ENCODE measurements around the gene KIF26B. TPM values are rescaled to one million over a fixed set of nuclear protein-coding genes. Genes with fewer than 3 reads are reported as not detected.
"Not testable (repeated sequence)": the region's sequence is repeated elsewhere in the genome, so short reads cannot be mapped to it uniquely, and the experiment has no call there.

The KIF26B gene
- 1 to 10 TPM in 8 of 10 donors, under 1 TPM in 2; 0.80 to 3.8 (median 1.5) TPM for polyA plus RNA-seq (ENCODE audit: insufficient read length in 10 of 10)
- long read RNA-seq, donor 1: 0 reads
- long read RNA-seq, donor 2: 0 reads
- long read RNA-seq, donor 3: 0 reads
- long read RNA-seq, donor 4: 0 reads
- long read RNA-seq, donor 5: 0 reads
- long read RNA-seq, donor 6: 0 reads
- long read RNA-seq, donor 7: 0 reads
- long read RNA-seq, donor 8: 0 reads
- long read RNA-seq, donor 9: 0 reads

DNA sequence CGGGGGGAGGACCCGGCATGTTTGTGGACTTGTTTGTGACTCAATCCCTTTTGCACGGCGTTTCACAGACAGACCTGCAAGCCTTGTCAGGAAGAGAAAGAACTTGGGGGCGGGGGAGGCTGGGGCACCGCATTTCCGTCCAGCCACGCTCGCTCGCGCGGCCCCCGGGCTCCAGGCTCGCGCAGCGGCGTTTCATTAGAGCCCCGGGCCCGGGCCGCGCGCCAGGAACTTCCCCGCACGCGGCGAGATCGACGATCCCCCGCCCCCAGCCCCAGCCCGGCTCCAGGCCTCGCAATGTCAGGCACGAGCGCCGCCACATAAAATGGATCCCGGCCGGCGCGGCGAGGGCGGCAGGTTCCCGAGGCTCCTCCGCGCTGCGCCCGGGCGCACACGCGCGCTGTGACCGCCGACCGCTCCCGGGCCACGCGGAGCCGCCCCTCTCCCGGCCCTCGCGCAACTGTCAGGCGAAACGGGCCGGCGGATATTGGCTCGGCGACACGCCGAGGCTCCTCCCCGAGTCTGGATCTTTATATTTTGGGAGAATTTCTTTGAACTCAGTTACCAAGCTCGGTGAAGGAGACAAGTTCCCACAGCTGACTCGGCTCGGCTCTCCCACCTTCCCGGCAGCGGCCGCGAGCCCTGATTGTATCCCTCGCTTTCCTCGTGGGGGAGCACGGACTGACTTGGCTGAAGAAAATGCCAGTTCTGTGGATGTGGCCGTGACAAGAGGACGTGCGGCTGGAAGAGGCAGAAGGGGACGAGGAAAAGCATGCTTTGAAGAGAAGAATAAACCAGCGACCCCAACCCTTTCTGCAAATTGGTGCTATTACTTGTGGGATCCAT, at the start of gene KIF26B:
Gene KIF26B, plus strand, starts transcription at position 557 of the 843 bp plus-strand sequence. CDS start 440 bp downstream, outside the sequence.
- peak in 2 of 3 donors; percentile 39 to 78 for DNase-seq

DNA sequence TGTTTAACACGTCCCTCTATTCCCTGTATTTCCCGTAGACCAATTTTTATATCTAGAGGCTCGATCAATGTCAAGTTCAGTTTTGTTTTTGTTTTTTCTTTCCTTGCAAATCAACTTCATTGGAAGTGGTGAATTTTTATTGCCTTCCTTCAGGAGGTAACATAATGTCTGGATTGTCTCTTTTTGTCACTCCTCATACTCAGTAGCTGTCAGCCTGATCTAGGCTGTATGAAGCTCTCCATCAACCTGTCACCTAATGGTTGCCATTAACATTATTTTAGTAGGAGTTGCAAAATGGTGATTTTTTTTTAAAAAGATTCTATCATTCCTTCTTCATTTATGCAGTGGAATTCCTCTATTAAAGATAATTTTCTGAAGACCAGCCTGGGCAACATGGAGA, 49.7 kb upstream of the KIF26B start:
- no peak for DNase-seq

- no peak for DNase-seq
These were observed 48.9 kb upstream of the KIF26B start for GRCh38 chr1:245105815-245106410.

- no peak for DNase-seq
These were observed 47.0 kb upstream of the KIF26B start for GRCh38 chr1:245107776-245108114.

GRCh38 chr1:245108246-245108645, 46.5 kb upstream of the KIF26B start:
- no peak for DNase-seq

DNA sequence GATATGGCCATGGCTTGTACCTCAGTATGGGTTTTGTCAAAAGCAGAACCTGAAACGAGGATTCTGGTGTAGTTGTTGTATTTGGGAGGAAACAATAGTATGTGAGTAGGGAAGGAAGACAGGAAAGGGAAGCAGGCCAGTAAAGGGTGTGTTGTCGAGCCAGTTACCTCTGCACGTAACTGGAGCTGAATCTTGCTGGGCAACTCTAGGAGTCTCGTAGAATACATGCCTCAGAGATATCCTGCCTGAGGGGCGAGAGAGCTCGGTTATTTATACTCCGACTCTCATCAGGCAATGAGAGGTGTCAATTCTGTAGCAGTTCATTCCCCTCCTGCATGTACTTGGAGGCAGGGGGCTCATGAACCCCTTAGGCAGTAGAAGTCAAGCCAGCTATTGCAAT, 45.9 kb upstream of the KIF26B start:
- DNase-seq: no peak

DNA sequence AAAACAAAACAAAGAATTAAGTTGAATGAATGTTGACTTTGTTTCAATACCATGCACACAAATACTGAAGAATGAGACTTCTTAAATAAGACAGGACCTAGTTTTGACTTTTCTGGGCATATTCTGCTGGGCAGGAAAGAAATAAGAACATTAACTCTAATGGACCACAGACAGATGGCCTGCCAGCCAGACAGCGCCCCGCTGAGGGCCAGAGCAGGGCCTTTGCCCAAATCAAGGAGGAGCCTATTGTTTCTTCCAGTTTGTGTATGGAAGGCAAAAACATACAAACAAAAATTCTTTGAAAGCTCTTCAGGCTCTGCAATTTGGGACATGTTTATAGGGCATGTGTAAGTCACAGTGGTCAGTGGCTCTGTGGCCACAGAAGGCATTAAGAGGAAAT, 44.4 kb upstream of the KIF26B start:
- no peak for DNase-seq

GRCh38 chr1:245111073-245111472, 43.7 kb upstream of the KIF26B start:
- DNase-seq: no peak

GRCh38 chr1:245113649-245114048, 41.1 kb upstream of the KIF26B start:
- no peak for DNase-seq

GRCh38 chr1:245116131-245116530, 38.7 kb upstream of the KIF26B start:
- DNase-seq: no peak

- no peak for DNase-seq
These were observed 38.0 kb upstream of the KIF26B start for GRCh38 chr1:245116751-245117150.

- DNase-seq: no peak
These were observed 36.7 kb upstream of the KIF26B start for GRCh38 chr1:245118066-245118465.

DNA sequence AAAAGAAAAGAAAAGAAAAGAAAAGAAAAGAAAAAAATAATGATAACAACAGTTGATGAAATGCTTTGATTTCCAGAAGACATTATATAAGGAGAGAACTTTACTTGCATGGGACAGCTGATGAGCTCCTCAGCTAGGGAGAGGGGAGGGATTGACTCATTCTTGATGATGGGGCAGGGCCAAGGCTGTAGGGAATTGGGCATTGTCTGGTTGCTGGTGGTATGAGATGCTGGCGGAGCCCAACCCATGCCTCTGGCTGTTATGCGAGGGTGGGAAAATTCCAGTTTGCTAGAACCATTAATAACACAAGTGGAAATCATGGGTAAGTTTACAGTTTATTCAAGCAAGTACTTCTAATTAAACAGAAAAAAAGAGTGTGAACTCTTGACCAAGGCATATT, 36.0 kb upstream of the KIF26B start:
- no peak for DNase-seq

- no peak for DNase-seq
These were observed 33.3 kb upstream of the KIF26B start for GRCh38 chr1:245121523-245121922.

GRCh38 chr1:245124241-245124640, 30.5 kb upstream of the KIF26B start:
- DNase-seq: no peak

DNA sequence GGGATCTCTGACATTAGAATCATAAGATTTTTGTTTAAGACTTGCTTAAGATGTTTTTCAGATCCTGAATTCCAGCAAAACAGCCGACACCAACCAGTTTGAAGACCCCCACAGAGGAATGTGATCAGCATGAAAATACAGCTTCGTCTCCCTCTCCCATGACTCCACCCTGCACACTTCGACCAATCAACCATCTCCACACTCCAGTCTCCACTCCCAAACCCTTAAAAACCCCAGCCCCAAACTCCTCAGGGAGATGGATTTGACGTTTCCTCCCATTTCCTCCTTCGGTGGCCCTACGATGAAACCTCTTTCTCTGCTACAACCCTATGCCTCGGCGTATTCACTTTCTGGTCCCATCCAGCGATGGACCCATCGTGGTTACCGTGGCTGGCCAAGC, 30.1 kb upstream of the KIF26B start:
- DNase-seq: no peak

- no peak for DNase-seq
These were observed 28.3 kb upstream of the KIF26B start for GRCh38 chr1:245126530-245126929.

DNA sequence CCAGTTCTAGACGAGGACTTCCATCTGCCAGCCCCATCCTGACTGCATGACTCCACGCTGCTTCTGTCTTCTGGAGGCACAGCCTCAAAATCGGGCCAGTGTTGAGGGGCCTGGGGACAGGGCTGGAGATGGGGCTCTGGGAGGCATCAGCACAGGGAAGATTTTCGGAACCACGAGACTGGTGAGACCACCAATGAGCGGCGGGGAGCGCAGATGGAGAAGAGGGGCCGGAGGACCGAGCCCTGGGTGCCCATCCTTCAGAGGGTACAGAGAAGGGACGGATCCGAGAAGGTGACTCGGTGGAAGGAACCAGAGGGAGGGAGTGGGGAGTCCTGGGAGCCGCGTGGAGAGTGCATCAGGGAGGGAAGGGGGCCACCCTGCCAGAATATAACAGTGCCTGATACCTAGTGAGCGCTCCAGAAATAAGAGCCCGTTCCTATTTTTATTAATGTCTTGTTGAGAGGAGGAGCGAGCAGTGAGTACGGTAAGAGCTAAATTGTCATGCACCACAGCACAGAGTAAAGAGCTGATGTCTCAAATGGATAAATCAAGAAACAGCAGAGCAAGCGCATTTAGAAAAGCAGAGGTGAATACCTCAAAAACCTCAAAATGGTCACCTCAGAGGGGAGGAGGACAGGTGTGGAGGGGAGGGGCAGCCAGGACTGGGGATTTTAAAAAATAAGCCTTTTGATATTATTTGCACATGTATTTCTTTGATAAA, 26.2 kb upstream of the KIF26B start:
- DNase-seq: no peak

GRCh38 chr1:245129319-245130240, 25.2 kb upstream of the KIF26B start:
- DNase-seq: no peak

DNA sequence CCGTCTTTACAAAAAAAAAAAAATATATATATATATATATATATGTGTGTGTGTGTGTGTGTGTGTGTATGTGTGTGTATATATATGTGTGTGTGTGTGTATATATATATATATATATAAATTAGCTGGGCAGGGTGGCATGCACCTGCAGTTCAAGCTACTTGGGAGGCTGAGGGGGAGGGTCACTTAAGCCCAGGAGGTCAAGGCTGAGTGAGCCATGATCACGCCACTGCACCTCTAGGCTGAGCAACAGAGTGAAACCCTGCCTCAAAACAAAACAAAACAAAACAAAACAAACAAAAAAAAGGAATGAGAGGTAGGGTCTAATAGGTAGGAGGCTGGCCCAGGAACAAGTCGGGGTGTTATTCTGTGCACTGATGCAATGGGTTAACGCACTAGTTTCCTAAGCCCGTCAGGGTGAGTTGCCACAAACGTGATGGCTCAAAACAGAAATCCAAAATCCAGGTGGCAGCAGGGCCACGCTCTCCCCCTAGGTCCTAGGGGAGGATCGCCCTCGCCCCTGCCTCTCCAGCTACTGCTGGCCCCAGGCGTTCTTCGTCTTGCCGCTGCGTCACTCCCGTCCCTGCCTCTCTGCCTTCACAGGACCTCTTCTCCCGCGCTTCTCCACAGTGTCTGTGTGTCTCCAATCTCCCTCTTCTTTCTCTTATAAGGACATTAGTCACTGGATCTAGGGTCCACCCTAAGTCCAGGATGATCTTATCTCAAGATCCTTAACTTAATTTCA, 24.3 kb upstream of the KIF26B start:
- DNase-seq: not testable (repeated sequence)

- DNase-seq: no peak
These were observed 23.8 kb upstream of the KIF26B start for GRCh38 chr1:245131026-245131393.

Data from muscle of back (tissue), 13 donors.